ENCODE data around the gene CLCC1.
"Not testable (repeated sequence)": the region's sequence is repeated elsewhere in the genome, so short reads cannot be mapped to it uniquely, and the experiment has no call there.

Gene CLCC1

GRCh38 chr1:108963052-108963686, at the start of gene CLCC1:
Gene CLCC1, minus strand, starts transcription at chr1:108963484. Its CDS starts 13,047 bp downstream, at chr1:108950437.
- peak; percentile 78 to 90 for DNase-seq (ENCODE audit: low read depth in 1 of 2, low spot score in 1 of 2)

GRCh38 chr1:109011335-109011734, 48.1 kb upstream of the CLCC1 start:
- no peak for DNase-seq (ENCODE audit: low read depth in 1 of 2, low spot score in 1 of 2)

GRCh38 chr1:108996622-108997021, 33.3 kb upstream of the CLCC1 start:
- not testable (repeated sequence) for DNase-seq (ENCODE audit: low read depth in 1 of 2, low spot score in 1 of 2)

GRCh38 chr1:108983114-108983513, 19.8 kb upstream of the CLCC1 start:
- no peak for DNase-seq (ENCODE audit: low read depth in 1 of 2, low spot score in 1 of 2)

- no peak for DNase-seq (ENCODE audit: low read depth in 1 of 2, low spot score in 1 of 2)
Measured at GRCh38 chr1:108976658-108977057, 13.4 kb upstream of the CLCC1 start.

- no peak for DNase-seq (ENCODE audit: low read depth in 1 of 2, low spot score in 1 of 2)
Measured at GRCh38 chr1:108972951-108973350, 9.7 kb upstream of the CLCC1 start.

GRCh38 chr1:108969346-108969745, 6.1 kb upstream of the CLCC1 start:
- DNase-seq (ENCODE audit: low read depth in 1 of 2, low spot score in 1 of 2): no peak

GRCh38 chr1:108962681-108963051, 618 bp downstream of the CLCC1 start:
- DNase-seq (ENCODE audit: low read depth in 1 of 2, low spot score in 1 of 2): no peak

- DNase-seq (ENCODE audit: low read depth in 1 of 2, low spot score in 1 of 2): no peak
Measured at GRCh38 chr1:108961752-108962486, 1.4 kb downstream of the CLCC1 start.

- DNase-seq (ENCODE audit: low read depth in 1 of 2, low spot score in 1 of 2): no peak
Measured at GRCh38 chr1:108961198-108961597, 2.1 kb downstream of the CLCC1 start.

GRCh38 chr1:108960719-108961118, 2.6 kb downstream of the CLCC1 start:
- no peak for DNase-seq (ENCODE audit: low read depth in 1 of 2, low spot score in 1 of 2)

- no peak for DNase-seq (ENCODE audit: low read depth in 1 of 2, low spot score in 1 of 2)
Measured at GRCh38 chr1:108957888-108958287, 5.4 kb downstream of the CLCC1 start.

GRCh38 chr1:108955881-108956280, 7.4 kb downstream of the CLCC1 start:
- no peak for DNase-seq (ENCODE audit: low read depth in 1 of 2, low spot score in 1 of 2)

GRCh38 chr1:108955111-108955510, 8.2 kb downstream of the CLCC1 start:
- no peak for DNase-seq (ENCODE audit: low read depth in 1 of 2, low spot score in 1 of 2)

- DNase-seq (ENCODE audit: low read depth in 1 of 2, low spot score in 1 of 2): no peak
Measured at GRCh38 chr1:108953452-108953851, 9.8 kb downstream of the CLCC1 start.

- no peak for DNase-seq (ENCODE audit: low read depth in 1 of 2, low spot score in 1 of 2)
Measured at GRCh38 chr1:108951242-108951641, 12.0 kb downstream of the CLCC1 start.

GRCh38 chr1:108949044-108949443, 14.2 kb downstream of the CLCC1 start:
- no peak for DNase-seq (ENCODE audit: low read depth in 1 of 2, low spot score in 1 of 2)

- DNase-seq (ENCODE audit: low read depth in 1 of 2, low spot score in 1 of 2): no peak
Measured at GRCh38 chr1:108947871-108948525, 15.3 kb downstream of the CLCC1 start.

- DNase-seq (ENCODE audit: low read depth in 1 of 2, low spot score in 1 of 2): no peak
Measured at GRCh38 chr1:108936170-108936569, 27.1 kb downstream of the CLCC1 start.

- DNase-seq (ENCODE audit: low read depth in 1 of 2, low spot score in 1 of 2): no peak
Measured at GRCh38 chr1:108933944-108934343, 29.3 kb downstream of the CLCC1 start.

GRCh38 chr1:108927565-108927964, 35.7 kb downstream of the CLCC1 start:
- DNase-seq (ENCODE audit: low read depth in 1 of 2, low spot score in 1 of 2): not testable (repeated sequence)

- no peak for DNase-seq (ENCODE audit: low read depth in 1 of 2, low spot score in 1 of 2)
Measured at GRCh38 chr1:108925920-108926319, 37.4 kb downstream of the CLCC1 start.

All from activated CD4-positive, alpha-beta T cell treated with anti-CD3 and anti-CD28 coated beads, Interleukin-2, amount 50 U/mL, for 24 hours (primary cell).